A549 (cell line): ENCODE measurements around the gene CEBPZ. TPM values are rescaled to one million over a fixed set of nuclear protein-coding genes. Genes with fewer than 3 reads are reported as not detected.

Source experiments
- ATAC-seq, 2 experiments: fragments of 200-7000 bp in 1 of 2; fragments of >200 bp in 1 of 2; cut with Nextera tagmentation in 1 of 2; cut with Tn5 transposase in 1 of 2; 3 replicates each; pipeline versions ENCODE4 v1.8.0 to v1.9.1; 2018 to 2020; ENCODE audit warnings: mild to moderate bottlenecking in 1 of 2, moderate library complexity in 1 of 2
- CTCF ChIA-PET: fragments of 300-600 bp; sonication (Branson Sonifier 250); formaldehyde crosslinking; extraction: SDS; loops from one replicate; lab custom pipeline; 2021; ENCODE audit warnings: antibody characterized with exemption, inconsistent platforms; lab: Yijun Ruan, JAX
- POLR2A ChIA-PET: fragments of 350-600 bp; formaldehyde crosslinking; extraction: SDS; loops from one replicate; lab custom pipeline; 2021; ENCODE audit warnings: antibody characterized with exemption, inconsistent platforms; lab: Yijun Ruan, JAX
- DNase-seq, 2 experiments: peaks; one replicate each; pipeline versions ENCODE4 v3.0.0 to v3.0.0-alpha.2; 2011 to 2016; ENCODE audit warnings: low read depth in 1 of 2, low spot score in 1 of 2
- FAIRE-seq: peaks from 2 replicates; lab custom pipeline; 2011; peaks lifted over from hg19 to GRCh38; lab: Jason Lieb, UNC
- H3K27ac ChIP-seq, 2 experiments: fragments of >200 bp; sonication (Bioruptor Twin); formaldehyde crosslinking; 3 replicates each; pipeline ENCODE4 v1.5.1; 2016 to 2017
- H3K4me1 ChIP-seq: fragments of >200 bp; sonication (Bioruptor Twin); formaldehyde crosslinking; 3 replicates; pipeline ENCODE4 v1.6.1; 2016
- H3K4me2 ChIP-seq: fragments of >200 bp; sonication (Bioruptor Twin); formaldehyde crosslinking; 3 replicates; pipeline ENCODE4 v1.6.1; 2016
- H3K4me3 ChIP-seq: fragments of >200 bp; sonication (Bioruptor Twin); formaldehyde crosslinking; 3 replicates; pipeline ENCODE4 v1.5.1; 2016
- H3K9me3 ChIP-seq: fragments of >200 bp; sonication (Bioruptor Twin); formaldehyde crosslinking; 3 replicates; pipeline ENCODE4 v1.6.1; 2016
- CBX2 ChIP-seq: fragments of 200-600 bp; sonication (generic); IDR thresholded peaks from 2 replicates; pipeline ENCODE4 v1.6.1; 2016; ENCODE audit warnings: low read depth, mild to moderate bottlenecking, borderline replicate concordance
- CBX8 ChIP-seq: fragments of 200-600 bp; sonication (generic); IDR thresholded peaks from 2 replicates; pipeline ENCODE4 v1.6.1; 2016
- CEBPB ChIP-seq, 2 experiments: fragments of >200 bp in 1 of 2; sonication (Bioruptor Twin) in 1 of 2; formaldehyde crosslinking in 1 of 2; IDR thresholded peaks; 2 replicates each; pipeline ENCODE4 v1.6.1; 2012 to 2016
- EP300 ChIP-seq, 2 experiments: fragments of >200 bp; sonication (Bioruptor Twin); formaldehyde crosslinking; IDR thresholded peaks; 2 replicates in 1 of 2; 3 replicates in 1 of 2; pipeline ENCODE4 v1.6.1; 2016 to 2017
- FOSL2 ChIP-seq, 2 experiments: fragments of 450-650 bp in 1 of 2; fragments of >200 bp in 1 of 2; sonication (Bioruptor Twin) in 1 of 2; formaldehyde crosslinking; IDR thresholded peaks; 2 replicates each; pipeline versions ENCODE4 v1.5.0 to v1.6.1; 2016 to 2020; ENCODE audit warnings: mild to moderate bottlenecking in 1 of 2, moderate library complexity in 1 of 2
- FOXS1 ChIP-seq: fragments of 250-450 bp; sonication (Bioruptor Pico); IDR thresholded peaks from 2 replicates; pipeline ENCODE4 v1.5.0; 2020; ENCODE audit warnings: mild to moderate bottlenecking, moderate library complexity
- GATA3 ChIP-seq: IDR thresholded peaks from 2 replicates; pipeline ENCODE4 v1.6.1; 2012; ENCODE audit warnings: borderline replicate concordance
- HDAC2 ChIP-seq: fragments of 200-600 bp; sonication (generic); IDR thresholded peaks from 2 replicates; pipeline ENCODE4 v1.6.1; 2016
- HOXB13 ChIP-seq: fragments of 250-450 bp; sonication (Bioruptor Pico); IDR thresholded peaks from 2 replicates; pipeline ENCODE4 v1.5.0; 2020; ENCODE audit warnings: low read depth, mild to moderate bottlenecking, moderate library complexity
- HOXB5 ChIP-seq: fragments of 250-450 bp; sonication (Bioruptor Pico); IDR thresholded peaks from 2 replicates; pipeline ENCODE4 v1.5.0; 2020; ENCODE audit warnings: mild to moderate bottlenecking, moderate library complexity
- MAFK ChIP-seq: fragments of 450-650 bp; IDR thresholded peaks from 2 replicates; pipeline ENCODE4 v1.6.1; 2014; ENCODE audit not compliant: partially characterized antibody
- NFE2L2 ChIP-seq: fragments of 150-350 bp; conservative IDR thresholded peaks from 2 replicates; pipeline ENCODE4 v1.6.1; 2014; ENCODE audit warnings: low read length
- NPAS2 ChIP-seq: fragments of 250-450 bp; sonication (Bioruptor Pico); IDR thresholded peaks from 2 replicates; pipeline ENCODE4 v1.8.0; 2022; ENCODE audit warnings: mild to moderate bottlenecking, moderate library complexity, borderline replicate concordance
- NR3C1 ChIP-seq: fragments of >200 bp; sonication (Bioruptor Twin); formaldehyde crosslinking; IDR thresholded peaks from 3 replicates; pipeline ENCODE4 v1.6.1; 2017
- POLR2AphosphoS2 ChIP-seq: conservative IDR thresholded peaks from 2 replicates; pipeline ENCODE4 v1.6.1; 2012; ENCODE audit warnings: low read length, improper control_type of control experiment, inconsistent platforms
- RCOR1 ChIP-seq: fragments of 150-350 bp; IDR thresholded peaks from 2 replicates; pipeline ENCODE4 v1.6.1; 2014; ENCODE audit warnings: antibody characterized with exemption, low read length, low read depth
- SMC3 ChIP-seq: fragments of >200 bp; sonication (Bioruptor Twin); formaldehyde crosslinking; IDR thresholded peaks from 3 replicates; pipeline ENCODE4 v1.6.1; 2018; ENCODE audit warnings: inconsistent platforms
- SREBF2 ChIP-seq: fragments of 450-650 bp; IDR thresholded peaks from 2 replicates; pipeline ENCODE4 v1.6.1; 2014; ENCODE audit warnings: mild to moderate bottlenecking, moderate library complexity
- TP53 ChIP-seq: fragments of 250-450 bp; sonication (Bioruptor Pico); IDR thresholded peaks from 2 replicates; pipeline ENCODE4 v1.5.0; 2021; ENCODE audit warnings: mild to moderate bottlenecking, moderate library complexity
- ZC3H11A ChIP-seq: fragments of 450-650 bp; IDR thresholded peaks from 2 replicates; pipeline ENCODE4 v1.6.1; 2014; ENCODE audit warnings: antibody characterized with exemption, mild to moderate bottlenecking
- ZFP36 ChIP-seq: fragments of 450-650 bp; IDR thresholded peaks from 2 replicates; pipeline ENCODE4 v1.6.1; 2014; ENCODE audit warnings: borderline replicate concordance; ENCODE audit not compliant: partially characterized antibody
- ZNF302 ChIP-seq: fragments of 250-450 bp; sonication (Bioruptor Pico); IDR thresholded peaks from 2 replicates; pipeline ENCODE4 v1.9.0; 2021; ENCODE audit warnings: inconsistent platforms, mild to moderate bottlenecking, moderate library complexity
- ZSCAN20 ChIP-seq: fragments of 250-450 bp; sonication (Bioruptor Pico); IDR thresholded peaks from 2 replicates; pipeline ENCODE4 v1.8.0; 2022; ENCODE audit warnings: mild to moderate bottlenecking, moderate library complexity
- WGBS: methylation state at CpG from one replicate; pipeline ENCODE4 v1.1.6; 2017; ENCODE audit errors: missing lambda C conversion rate; 5-methylcytosine and 5-hydroxymethylcytosine counted together
- polyA plus RNA-seq, 4 experiments: library from polyadenylated mRNA; depleted of rRNA in 3 of 4; stranded (reverse); fragments of >200 nt; fragmentation: RNase III in 1 of 4; extraction: RNeasy Plus Mini Kit Qiagen cat#74134 plus additional on column Dnase treatment in 1 of 4; gene quantifications; 2 replicates in 3 of 4; 3 replicates in 1 of 4; pipeline ENCODE4 v1.2.3, GENCODE V29; 2011 to 2017
- TF ChIP-seq, protein P1 (sequence below): fragments of >200 bp; sonication (Bioruptor Twin); formaldehyde crosslinking; IDR thresholded peaks from 3 replicates; pipeline ENCODE4 v1.5.1; 2016
- TF ChIP-seq, protein P2 (sequence below): fragments of 200-600 bp; sonication (generic); IDR thresholded peaks from 2 replicates; pipeline ENCODE4 v1.6.1; 2016; ENCODE audit warnings: antibody characterized with exemption, mild to moderate bottlenecking, moderate library complexity
- TF ChIP-seq, protein P3 (sequence below): fragments of 150-350 bp; IDR thresholded peaks from 2 replicates; pipeline ENCODE4 v1.6.1; 2014; ENCODE audit warnings: low read depth, mild to moderate bottlenecking, low read length

Gene CEBPZ
- polyA plus RNA-seq, 2 of the 4 experiments (the other 2 are of a cell fraction) = 70.9 to 71.5 TPM

DNA sequence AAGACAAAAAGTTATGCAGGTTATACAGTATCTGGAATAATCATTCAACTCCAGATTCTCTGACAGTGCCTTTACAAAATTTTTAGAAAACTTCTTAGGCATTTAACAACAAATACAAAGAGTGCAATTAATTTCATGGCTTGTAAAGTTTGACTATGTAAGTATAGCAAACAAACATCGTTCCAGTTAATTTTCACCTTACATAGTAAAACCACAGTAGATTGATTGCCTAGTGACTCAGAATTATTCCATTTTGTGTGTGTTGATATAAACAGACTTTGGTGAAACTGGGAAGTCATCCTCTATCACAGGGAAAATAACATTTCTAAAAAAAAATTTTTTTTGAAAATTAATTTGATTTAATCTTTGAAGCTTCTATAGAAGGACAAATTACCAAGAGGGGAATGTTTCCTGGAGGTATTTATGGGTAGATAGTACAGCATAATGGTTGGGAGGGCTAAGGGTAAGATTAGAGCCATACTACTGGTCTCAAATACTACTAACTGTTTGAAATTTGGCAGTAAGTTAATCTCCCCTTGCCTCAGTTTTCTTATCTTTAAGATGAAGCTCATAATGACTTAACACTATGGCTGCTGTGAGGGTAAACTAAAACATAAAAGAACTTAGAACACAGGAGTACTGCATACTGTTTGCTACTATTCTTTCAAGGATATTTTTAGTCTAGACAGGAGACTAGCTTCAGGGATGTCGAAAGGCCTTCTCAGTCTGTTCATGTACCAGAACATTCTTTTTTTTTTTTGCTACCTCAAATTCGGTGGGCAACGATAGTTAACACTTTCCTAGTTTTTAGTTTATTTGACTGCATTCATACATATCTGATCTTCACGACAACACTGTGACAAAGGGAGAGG is 19.7 kb upstream of the CEBPZ start (continued):
- TF ChIP-seq CBX8 (no peak), ZSCAN20 (CRISPR knock-in tag) (no peak), EP300 (IDR thresholded peaks at IDR 0.05) (no peak), CBX2 (no peak), ZC3H11A (no peak), HDAC2 (no peak), TP53 (CRISPR knock-in tag) (no peak), HOXB13 (CRISPR knock-in tag) (no peak), NFE2L2 (no peak)

DNA sequence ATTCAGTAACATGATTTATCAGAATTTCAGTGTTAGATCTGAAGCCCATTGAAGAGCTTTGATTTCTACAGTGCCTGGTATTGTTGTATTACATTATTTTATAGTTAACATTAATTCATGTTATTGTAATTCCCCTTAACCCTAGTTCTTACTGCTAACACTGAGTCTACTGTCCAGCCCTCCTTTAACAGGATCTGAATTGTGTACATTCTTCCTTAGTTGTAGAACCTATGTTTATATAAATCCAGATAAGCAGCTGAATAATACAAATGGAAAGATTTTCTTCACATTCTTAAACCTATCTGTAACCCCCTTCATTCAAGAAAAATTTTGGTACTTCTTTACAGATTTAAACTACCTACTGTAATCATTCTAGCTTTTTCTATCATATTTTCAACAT is 14.8 kb upstream of the CEBPZ start:
- FAIRE-seq = no peak
- no peak for ATAC-seq
- POLR2A ChIA-PET = no interaction called here
- Histone ChIP-seq H3K27ac (no peak overlapping the region), H3K9me3 (no peaks in the 10 kb centered on the region)
- DNase-seq = no peak
- TF ChIP-seq HOXB5 (CRISPR knock-in tag) (no peak), POLR2AphosphoS2 (0 out of 2 replicates have a peak, but pooled peaks have one; percentile 9)
- TF ChIP-seq, all 56 proteins: peak for 1
- Histone ChIP-seq H3K4me3 (no peak overlapping the region), H3K4me2 (no peak overlapping the region), H3K4me1 (no peaks in the 10 kb centered on the region)
- CTCF ChIA-PET = interaction anchor here (0.8 to 2.2 kb wide), 2 partner anchors 20 to 77 kb away, joined by 3 to 7 read pairs; no protein-coding TSS in a partner anchor

DNA sequence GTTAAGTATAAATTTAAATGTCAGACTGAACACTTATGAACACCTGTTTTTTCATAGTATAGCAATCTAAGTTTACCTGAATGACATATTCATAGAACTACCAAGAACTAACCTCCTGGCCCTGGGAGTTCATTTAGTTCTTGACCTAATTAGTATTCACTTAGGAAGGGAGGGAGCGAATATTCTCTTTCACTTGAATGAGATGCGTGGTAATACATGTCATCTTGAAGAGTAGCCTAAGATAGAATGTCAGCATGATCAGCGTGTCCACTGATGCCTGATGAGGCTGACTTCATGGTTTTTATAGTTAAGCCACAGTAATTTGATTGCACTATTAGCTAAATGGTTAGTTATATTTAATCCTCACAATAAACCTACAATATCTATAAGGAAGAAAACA is 13.4 kb upstream of the CEBPZ start:
- H3K27ac ChIP-seq = no peak overlapping the region
- POLR2A ChIA-PET = interaction anchor here (0.7 kb wide), 1 partner anchor 13 kb away, joined by 3 read pairs; the partner anchor contains the start of genes CEBPZ and NDUFAF7
- TF ChIP-seq ZNF302 (CRISPR knock-in tag) = no peak
- no peak for TF ChIP-seq TP53 (CRISPR knock-in tag)
- TF ChIP-seq RCOR1 = no peak
- TF ChIP-seq CBX2 = no peak
- no peak for TF ChIP-seq SREBF2
- TF ChIP-seq FOSL2 (IDR thresholded peaks at IDR 0.05) = no peak
- no peak for TF ChIP-seq FOSL2 (CRISPR knock-in tag; IDR thresholded peaks at IDR 0.05)
- no peak for TF ChIP-seq HOXB13 (CRISPR knock-in tag)
- no peak for TF ChIP-seq CEBPB (IDR thresholded peaks at IDR 0.05)
- TF ChIP-seq, protein P1, sequence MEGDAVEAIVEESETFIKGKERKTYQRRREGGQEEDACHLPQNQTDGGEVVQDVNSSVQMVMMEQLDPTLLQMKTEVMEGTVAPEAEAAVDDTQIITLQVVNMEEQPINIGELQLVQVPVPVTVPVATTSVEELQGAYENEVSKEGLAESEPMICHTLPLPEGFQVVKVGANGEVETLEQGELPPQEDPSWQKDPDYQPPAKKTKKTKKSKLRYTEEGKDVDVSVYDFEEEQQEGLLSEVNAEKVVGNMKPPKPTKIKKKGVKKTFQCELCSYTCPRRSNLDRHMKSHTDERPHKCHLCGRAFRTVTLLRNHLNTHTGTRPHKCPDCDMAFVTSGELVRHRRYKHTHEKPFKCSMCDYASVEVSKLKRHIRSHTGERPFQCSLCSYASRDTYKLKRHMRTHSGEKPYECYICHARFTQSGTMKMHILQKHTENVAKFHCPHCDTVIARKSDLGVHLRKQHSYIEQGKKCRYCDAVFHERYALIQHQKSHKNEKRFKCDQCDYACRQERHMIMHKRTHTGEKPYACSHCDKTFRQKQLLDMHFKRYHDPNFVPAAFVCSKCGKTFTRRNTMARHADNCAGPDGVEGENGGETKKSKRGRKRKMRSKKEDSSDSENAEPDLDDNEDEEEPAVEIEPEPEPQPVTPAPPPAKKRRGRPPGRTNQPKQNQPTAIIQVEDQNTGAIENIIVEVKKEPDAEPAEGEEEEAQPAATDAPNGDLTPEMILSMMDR = no peak
- no peak for TF ChIP-seq ZFP36
- TF ChIP-seq SMC3 = no peak
- TF ChIP-seq GATA3 = no peak
- TF ChIP-seq POLR2AphosphoS2 = no peak
- no peak for TF ChIP-seq MAFK
- TF ChIP-seq NPAS2 (CRISPR knock-in tag) = no peak
- TF ChIP-seq ZC3H11A = no peak
- TF ChIP-seq, protein P2, sequence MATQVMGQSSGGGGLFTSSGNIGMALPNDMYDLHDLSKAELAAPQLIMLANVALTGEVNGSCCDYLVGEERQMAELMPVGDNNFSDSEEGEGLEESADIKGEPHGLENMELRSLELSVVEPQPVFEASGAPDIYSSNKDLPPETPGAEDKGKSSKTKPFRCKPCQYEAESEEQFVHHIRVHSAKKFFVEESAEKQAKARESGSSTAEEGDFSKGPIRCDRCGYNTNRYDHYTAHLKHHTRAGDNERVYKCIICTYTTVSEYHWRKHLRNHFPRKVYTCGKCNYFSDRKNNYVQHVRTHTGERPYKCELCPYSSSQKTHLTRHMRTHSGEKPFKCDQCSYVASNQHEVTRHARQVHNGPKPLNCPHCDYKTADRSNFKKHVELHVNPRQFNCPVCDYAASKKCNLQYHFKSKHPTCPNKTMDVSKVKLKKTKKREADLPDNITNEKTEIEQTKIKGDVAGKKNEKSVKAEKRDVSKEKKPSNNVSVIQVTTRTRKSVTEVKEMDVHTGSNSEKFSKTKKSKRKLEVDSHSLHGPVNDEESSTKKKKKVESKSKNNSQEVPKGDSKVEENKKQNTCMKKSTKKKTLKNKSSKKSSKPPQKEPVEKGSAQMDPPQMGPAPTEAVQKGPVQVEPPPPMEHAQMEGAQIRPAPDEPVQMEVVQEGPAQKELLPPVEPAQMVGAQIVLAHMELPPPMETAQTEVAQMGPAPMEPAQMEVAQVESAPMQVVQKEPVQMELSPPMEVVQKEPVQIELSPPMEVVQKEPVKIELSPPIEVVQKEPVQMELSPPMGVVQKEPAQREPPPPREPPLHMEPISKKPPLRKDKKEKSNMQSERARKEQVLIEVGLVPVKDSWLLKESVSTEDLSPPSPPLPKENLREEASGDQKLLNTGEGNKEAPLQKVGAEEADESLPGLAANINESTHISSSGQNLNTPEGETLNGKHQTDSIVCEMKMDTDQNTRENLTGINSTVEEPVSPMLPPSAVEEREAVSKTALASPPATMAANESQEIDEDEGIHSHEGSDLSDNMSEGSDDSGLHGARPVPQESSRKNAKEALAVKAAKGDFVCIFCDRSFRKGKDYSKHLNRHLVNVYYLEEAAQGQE = no peak
- no peak for TF ChIP-seq NR3C1
- TF ChIP-seq, protein P3, sequence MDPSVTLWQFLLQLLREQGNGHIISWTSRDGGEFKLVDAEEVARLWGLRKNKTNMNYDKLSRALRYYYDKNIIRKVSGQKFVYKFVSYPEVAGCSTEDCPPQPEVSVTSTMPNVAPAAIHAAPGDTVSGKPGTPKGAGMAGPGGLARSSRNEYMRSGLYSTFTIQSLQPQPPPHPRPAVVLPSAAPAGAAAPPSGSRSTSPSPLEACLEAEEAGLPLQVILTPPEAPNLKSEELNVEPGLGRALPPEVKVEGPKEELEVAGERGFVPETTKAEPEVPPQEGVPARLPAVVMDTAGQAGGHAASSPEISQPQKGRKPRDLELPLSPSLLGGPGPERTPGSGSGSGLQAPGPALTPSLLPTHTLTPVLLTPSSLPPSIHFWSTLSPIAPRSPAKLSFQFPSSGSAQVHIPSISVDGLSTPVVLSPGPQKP = no peak
- no peak for TF ChIP-seq FOXS1

More for the DNA sequence above, 13.4 kb upstream of the CEBPZ start:
- ATAC-seq (no peak), DNase-seq (no peak), FAIRE-seq (no peak)
- Histone ChIP-seq H3K4me1 (no peaks in the 10 kb centered on the region), H3K4me2 (no peak overlapping the region), H3K9me3 (no peaks in the 10 kb centered on the region), H3K4me3 (no peak overlapping the region)
- CTCF ChIA-PET = interaction anchor here (0.6 to 0.7 kb wide), 2 partner anchors 12 to 59 kb away, joined by 3 read pairs; no protein-coding TSS in a partner anchor
- WGBS = 92% methylated on average over 3 of the region's 3 CpGs
